Globus pallidus (tissue), 1 donor: ENCODE data around the gene FAM53C.
"Not testable (repeated sequence)": the region's sequence is repeated elsewhere in the genome, so short reads cannot be mapped to it uniquely, and the experiment has no call there.

ENCODE experiments used
- DNase-seq: peaks from one replicate; pipeline ENCODE4 v3.0.0-alpha.2; 2015; ENCODE audit warnings: low spot score

Gene FAM53C

DNA sequence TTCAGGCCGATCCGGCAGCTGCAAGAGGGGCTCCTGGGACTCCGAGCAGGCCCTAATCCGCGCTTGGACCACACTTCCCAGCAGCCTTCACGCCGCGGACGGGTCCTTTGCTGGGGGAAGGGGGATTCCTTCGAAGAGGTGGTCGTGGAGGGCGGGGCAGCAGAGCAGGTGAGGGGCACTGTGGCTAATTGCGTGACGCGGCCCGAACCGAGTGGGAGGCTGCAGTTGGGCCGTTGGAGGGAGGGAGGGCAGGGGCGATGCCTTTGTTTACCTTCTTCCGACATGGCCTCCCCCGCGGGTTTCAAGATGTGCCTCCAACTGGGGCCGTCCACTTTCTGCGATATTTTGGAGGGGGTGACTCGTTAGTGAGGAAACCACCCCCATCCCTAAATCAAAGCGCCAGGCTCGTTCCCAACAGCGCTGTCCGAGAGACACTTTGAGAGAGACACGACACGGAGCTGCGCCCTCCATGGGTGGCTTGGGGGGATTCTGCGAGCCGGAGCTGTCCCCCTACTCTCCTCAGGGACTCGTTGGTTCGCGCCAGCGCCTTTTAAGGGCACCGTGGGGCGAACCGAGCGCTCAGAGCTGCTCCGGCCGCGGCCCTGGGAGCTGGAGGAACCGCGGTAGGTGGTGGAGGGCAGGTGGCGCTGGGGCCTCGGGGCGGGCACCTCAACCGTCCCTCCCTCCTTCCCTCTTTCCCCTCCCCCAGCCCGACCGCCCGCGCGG is at the start of gene FAM53C:
TSS of gene FAM53C (plus strand) at position 582 of the 726 bp plus-strand sequence. CDS start 3,070 bp downstream, outside the sequence.
- peak; percentile 90 for DNase-seq

DNA sequence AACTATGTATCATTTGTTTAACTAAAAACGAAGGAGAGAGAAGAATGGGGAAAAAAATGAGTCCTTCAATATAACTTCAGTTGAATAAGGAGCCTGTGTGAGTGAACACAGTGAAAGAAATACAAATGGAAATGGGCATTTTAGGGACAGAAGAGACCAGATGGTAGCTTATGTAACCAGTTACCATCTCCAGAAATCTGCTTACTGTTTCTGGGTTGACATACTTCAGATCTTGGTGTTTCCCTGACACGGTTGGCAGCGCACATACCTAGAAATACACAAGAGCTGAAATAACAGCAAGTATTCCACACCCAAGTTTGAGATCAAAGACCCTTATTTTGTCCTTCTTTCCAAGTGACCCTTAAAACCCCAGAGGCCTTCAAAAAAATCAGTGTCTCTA is 48.8 kb upstream of the FAM53C start:
- DNase-seq: no peak

DNA sequence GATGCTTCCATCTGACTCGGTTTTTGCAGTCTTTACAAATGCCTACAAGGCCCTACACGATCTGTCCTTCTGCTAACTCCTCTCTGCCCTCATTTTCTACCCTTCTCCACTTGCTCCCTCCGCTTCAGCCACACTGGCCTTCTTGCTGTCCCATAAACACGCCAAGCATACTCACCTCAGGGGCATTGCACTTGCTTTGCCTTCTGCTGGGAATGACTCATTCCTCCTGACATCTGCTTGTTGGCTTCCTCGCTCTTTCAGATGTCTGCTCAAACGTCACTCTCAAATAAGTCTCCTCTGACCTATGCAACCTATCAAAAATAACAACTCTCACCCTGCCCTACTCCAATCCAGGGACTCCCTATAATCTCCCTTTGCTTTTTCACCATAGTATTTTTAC is 34.7 kb upstream of the FAM53C start:
- no peak for DNase-seq

DNA sequence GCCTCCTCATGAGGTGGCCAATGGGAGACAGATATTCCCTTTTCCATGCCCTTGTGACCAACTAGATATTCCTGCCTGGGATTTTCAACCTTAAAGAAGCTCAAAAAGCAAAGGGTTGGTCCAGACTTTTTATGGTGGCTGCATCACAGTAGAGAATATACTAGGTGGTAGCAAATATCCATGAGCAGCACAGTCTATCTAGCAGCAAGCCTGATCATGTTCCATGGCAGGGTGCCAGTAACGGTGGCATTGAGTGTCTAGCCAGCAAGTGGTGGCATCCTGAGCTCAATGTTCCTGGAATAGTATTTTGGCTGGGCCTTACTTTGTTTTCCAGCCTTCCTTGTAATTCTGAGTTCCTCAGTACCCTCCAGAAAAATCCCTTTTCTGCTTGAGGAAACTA is 32.3 kb upstream of the FAM53C start:
- DNase-seq: no peak

DNA sequence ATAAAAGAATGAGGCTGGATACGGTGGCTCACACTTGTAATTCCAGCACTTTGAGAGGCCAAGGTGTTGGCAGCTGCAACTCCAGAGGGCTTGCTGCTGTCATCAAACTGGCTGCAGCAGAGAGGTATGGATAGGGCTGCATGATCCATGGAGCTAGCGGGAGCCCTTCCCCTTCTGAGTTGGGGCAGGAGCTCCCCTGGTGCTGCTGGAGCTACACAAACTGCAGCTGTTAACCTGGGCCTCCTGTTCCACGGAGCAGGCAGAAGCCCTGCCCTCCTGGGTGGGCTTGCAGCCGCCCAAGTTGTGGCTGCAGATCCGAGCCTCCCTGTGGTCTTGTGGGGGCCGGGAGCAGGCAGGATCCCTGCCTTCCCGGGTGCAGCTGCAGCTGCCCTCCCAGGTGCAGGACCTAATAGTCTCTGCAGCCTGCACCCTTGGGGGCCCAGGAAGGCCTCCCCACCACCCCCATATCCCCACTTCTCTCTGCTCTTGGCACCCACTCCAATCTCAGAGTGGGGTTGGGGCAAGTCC is 22.3 kb upstream of the FAM53C start:
- DNase-seq: no peak

DNA sequence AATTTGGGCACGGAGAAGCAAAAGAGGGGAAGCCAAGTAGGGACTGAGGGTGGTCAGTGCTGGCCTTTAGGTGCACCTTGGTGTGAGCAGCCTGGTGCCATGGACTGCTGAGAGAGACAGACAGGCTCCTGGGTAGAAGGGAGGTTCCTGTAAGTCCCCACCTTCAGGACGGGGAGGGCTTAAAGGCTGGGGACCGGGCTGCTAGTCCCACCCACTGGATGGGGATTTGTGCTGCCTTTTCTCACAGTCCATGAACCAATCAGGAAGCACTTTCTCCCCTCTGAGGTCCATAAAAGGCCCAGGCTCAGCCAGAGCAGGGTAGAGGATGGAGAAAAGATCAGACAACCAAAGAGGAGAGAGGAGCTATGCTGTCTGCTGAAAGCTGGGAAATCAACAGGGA is 21.7 kb upstream of the FAM53C start:
- no peak for DNase-seq

DNA sequence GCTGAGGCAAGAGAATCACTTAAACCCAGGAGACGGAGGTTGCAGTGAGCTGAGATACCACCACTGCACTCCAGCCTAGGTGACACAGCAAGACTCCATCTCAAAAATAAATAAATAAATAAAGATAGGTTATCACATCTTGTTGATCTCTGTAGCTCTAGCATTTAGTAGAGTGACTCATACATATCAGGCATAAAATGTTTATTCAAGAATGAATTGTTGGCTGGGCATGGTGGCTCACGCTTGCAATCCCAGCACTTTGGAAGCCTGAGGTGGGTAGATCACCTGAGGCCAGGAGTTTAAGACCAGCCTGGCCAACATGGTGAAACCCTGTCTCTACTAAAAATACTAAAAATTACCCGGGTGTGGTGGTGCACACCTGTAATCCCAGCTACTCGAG is 19.9 kb upstream of the FAM53C start:
- not testable (repeated sequence) for DNase-seq

DNA sequence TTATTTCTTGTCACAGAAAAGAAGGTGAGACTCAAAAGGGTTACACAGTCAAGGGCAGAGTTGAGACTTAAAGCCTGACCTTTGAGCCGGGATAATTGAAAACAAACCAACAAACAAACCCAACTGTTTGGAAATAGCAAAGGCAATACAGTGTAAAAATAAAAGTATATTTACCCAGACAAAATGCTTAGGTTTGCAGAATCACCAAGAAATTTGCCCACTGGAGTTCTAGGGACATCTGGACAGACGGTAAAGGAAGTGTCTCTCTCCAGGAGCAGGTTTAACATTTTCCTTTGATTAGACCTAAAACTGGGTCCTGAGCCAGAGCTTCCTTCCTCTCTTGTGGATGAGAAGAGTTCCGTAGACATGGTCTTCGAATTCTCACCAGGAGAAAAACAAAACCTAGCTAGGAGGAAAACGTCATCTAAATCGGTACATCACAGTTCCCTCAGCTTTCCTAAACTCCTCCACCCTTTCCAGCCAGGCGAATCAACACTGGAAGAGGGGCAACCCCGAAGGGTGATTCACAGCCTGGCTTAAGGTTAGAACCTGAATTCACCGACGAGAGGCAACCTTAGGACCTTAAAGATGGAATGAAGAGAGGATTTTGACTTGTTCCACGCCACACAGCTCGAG is 7.1 kb upstream of the FAM53C start:
- DNase-seq: no peak

DNA sequence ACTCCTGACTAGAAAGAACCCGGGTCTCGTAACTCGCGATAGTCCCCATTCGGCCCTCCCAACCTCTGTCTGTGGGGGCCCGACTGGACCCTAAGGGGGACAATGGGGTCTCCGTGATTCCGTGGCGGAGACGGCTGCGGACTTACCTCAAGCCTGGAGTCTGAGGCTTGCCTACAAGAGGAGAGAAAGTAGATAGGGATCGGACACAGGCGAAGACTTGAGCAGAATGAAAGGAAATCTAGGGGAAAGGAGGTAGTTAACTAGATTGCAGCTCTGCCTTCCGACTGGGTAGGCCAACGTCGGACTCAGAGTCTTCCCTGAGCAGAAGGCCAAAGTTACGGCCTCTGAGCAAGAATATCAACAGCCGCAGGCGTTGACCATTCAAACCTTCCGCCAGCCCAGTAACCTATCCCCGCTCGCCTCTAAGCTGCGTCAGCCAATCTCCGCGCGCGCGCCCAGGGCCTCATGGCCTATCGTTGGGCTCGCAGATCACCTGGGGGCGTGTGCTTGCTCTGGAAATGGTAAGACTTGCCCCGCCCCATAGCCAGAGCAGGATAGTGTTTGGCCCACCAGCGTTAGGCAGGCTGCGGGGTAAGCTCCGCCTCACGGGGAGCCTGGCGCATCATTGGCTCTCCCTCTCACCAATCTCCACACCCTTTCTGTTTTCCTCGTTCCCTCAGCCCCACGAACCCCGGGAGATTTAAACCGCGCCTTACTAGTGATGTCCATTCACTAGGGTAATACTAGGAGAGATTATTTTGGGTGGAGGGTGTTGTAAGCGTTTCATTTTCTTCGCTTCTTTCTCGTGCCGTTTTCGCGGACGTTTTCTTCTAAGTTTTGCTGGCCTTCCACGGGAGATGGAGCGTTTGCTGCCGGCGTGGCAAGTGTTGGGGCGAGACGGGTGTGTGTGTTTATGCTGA is 6.4 kb upstream of the FAM53C start, which contains the start of gene CDC25C:
TSS of gene CDC25C (minus strand) at position 356 of the 920 bp plus-strand sequence. CDS start 624 bp downstream, outside the sequence.
- peak; percentile 98 for DNase-seq

DNA sequence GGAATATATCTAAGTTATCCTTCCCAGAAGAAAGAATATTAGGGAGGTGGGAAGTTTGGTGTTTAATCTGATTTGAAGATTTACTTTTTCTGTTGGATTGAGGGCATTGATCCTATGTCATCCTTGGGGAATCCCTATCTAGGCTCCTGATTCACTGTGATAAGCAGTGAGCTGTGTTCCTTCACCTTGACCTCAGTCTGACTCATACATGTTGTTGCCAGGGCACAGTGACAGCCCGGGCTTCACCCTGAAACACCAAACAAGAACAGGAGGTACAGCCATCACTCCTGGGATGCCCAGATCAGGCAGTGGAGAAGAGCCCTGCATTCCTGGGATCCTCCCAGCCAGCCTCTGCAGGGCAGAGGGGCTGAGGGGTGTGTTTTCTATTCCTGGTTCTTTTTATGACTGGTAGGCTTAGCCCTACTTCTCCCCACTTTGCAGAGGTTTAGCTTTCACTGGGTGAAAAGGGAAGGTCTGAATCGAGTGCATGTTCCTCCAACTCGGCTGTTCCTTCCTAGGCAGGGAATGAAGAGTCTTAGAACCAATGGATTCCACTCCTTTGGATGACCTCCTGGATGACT is 3.1 kb upstream of the FAM53C start:
- DNase-seq: no peak

DNA sequence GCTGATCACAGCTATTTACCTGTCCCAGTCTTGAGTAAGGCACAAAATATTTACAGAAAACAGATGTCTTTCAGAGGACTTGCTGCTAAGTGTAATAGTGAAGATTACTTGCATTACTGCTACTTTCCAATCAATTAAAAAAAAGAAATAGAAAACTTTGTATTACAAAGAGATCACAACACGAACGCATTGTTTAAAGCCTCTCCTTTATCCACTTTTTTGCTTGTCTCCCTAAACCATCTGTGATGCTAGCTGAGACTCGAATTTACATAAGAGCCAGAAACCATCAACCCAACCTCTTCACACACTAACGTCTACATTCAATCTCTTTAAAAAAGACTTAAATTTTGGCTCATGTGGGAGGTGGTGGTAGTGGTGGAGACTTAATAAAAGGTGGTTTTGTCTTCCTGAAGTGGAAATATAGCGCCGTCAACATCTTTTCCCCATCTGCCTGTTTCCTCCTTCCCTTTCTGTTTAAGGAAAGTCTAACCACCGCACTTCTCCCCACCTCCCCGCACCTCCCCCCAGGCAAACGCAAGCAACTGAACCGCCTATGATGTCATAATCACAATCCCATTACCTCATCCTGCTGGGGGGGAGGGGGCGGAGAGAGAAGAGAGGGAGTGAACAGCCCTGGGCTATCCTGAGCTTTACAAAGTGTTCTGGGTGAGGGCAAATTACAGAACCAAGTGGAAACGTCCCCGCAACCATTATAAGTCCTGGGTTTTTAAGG is 948 bp upstream of the FAM53C start:
- DNase-seq: peak; percentile 88

DNA sequence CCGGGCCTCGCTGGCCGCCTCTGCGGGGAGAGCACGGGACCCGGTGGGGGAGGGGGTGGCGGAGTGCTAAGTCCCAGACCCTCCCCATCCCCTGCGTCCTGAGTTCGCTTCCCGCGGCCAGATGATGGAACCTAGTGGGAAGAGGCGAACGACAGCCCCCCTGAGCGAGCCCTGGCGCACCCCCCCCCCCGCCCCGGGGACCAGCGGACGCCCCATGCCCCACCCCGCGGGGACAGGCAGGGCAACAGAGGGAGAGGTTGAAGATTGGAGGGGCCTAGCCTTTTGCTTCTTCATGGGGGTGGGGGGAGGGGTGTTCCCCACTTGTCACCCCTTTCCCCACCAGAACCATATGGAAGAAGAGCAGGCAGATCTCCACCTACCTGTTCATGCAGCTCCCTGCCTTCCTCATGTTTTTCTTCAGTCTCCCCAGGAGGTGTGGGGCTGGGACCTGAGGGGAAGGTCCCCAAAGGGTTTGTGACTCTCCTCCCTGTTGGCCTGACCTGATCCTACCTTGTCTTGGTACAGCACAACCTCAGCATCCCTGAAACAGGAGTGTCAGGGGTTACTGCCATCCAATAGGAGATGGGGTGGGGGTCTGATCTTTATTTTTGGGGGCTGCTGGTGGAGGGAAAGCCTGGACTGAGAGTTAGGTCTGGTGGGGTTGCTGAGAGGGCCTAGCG is 485 bp downstream of the FAM53C start:
- DNase-seq: peak; percentile 28

DNA sequence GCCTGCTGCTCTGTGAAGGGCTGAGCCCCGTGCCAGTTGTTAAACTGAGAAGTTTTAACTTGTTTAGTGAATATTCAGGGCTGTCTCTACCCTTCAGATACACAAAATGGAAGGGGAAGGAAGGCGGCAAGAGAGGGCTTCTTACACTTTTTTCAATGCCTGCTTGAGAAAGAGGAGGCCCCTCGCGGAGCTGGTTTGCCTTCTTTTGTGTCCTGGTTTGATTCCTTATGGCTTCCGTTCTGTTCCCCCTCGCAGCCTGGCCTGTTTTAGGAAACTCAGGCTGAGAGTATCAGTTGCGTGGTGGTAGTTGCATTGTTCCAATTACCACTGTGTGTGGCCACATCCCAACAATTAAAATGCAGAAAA is 1.0 kb downstream of the FAM53C start:
- peak; percentile 30 for DNase-seq

DNA sequence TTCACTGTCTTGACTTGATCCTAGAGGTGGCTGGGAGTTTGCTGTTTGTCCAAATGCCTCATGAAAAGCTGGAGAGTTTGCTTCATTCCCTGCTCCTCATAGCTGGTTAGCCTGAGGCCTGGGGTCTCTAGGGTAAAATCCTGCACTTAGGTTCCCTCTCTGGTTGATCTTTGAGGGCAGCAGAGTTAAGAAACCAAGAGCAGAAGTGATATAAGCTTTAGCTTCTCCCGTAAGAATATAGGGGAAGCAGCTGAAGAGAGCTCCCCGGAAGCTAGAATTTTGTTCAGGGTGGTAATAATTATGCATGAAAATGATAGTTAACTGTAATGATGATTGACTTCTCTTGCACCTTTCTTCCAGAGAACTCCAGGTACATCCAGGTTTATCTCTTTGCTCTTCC is 1.4 kb downstream of the FAM53C start:
- DNase-seq: peak; percentile 16

DNA sequence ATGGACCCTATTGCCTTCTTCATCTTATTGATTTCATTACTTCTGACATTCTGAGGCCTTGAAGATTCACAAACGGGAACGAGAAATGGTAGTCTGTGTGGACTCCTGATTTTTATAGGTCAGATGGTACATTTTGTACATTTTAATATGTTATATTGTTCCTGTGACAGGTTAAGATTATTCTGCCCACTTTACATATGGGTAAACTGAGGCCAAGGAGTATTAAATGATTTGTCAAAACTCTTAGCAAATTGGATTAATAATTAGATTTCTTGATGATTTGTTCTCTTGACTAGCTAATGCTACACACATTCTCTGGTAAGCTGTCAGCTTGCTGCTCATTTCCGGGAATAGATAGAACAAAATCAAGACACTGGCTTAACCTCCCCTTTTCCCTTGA is 1.9 kb downstream of the FAM53C start:
- DNase-seq: no peak

DNA sequence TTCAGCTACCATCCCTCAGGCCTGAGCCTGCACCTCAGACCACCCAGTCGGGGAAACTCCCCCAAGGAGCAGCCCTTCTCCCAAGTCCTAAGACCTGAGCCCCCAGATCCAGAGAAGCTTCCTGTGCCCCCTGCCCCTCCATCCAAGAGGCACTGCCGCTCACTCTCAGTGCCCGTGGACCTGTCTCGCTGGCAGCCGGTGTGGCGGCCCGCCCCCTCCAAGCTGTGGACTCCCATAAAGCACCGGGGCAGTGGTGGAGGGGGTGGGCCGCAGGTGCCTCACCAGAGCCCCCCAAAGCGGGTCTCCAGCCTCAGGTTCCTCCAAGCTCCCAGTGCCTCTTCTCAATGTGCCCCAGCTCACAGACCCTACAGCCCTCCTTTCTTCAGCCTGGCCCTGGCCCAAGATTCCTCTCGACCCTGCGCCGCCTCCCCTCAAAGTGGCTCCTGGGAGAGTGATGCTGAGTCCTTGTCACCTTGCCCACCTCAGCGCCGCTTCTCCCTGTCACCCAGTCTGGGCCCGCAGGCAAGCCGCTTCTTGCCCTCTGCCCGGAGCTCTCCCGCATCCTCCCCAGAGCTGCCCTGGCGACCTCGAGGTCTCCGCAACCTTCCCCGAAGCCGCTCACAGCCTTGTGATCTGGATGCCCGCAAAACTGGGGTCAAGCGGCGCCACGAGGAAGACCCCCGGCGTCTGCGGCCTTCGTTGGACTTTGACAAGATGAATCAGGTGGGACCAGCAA is 7.0 kb downstream of the FAM53C start:
- no peak for DNase-seq

DNA sequence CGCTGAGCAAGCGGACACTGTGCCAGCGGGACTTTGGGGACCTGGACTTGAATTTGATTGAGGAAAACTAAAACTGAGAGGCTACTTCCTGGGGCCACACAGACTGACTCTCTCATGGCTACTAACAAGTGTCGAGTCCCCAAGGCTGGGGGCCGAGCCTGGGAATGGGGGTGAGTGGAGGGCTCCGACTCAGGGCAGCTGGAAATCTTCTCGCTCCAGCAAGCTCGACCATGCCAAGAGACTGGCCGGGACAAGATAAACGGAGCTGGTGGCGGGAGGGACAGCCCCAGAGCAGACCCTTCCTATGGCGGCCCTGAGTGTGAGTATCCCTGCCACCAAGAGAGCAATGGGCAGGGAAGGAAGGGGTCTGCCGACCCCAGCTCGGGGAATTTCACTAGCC is 8.8 kb downstream of the FAM53C start:
- DNase-seq: no peak

DNA sequence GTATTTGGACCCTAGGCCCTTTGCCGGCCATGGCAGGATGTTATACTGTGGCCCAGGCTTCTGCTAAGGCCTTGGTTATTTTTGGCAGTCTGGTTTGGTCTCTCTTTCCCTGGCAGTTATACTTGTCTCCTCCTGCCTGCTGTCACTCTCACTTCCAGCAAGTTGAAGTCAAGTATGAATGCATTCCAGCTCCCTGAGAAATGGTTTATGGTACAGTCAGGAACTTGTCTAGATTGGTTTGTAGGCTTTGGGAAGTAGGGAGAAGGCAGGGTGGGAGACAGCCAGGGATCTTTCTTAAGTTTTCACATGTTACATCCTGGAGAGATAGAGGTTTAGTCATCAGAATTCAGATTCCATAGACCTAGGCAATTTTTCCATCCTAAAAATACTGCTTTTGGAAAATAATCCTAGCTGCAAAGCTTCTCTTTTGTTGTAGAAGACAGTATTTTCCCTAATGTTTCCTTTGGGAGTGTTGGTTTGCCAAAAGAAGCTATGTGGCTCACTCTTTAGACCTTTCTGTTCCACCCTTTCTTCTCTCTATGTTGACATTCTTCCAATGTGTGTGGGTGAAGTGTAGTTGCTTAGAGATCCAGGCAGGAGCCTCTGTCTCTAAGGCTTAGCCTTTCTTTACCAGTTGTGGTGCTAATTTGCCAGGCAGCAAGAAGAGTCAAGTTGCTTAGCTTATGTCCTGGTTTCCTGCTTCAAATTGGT is 11.9 kb downstream of the FAM53C start:
- DNase-seq: no peak

DNA sequence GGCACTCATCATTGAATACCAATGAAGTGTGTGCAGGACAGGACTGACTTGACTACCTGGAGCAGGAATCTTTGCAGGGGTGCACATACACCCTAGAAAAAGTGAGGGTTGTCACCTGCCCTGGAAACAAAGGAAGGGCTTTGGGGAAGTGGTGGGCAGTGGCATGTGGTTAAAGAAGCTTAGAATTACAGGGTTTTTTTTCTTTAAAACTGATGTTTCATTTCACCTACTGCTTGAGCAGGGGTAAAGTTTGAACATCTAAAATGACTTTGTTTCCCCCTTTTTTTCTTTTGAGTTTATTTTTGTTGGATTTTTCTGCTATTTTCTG is 12.5 kb downstream of the FAM53C start:
- no peak for DNase-seq

DNA sequence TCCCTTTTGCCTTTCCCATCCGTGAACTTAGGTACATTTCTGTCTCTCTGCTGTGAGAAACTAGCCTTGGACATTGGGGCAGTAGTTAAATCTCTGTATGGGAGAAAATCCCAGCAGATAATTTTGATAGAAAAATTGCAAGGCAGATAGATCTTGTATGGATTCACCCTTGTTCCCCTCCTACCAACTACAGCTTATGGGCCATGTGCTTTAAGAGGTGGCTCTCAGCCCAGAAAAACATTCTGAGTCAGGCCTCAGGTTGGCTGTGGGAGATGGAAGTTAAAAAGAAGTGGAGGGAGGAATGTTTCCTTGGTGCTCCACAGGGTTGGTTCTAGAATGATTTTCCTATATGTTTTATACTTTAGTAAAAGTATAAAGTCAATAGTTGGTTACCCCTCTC is 13.0 kb downstream of the FAM53C start:
- no peak for DNase-seq
